Tibial nerve (tissue), 4 donors: Measurements from ENCODE around the gene FMNL2.

Source experiments
- EP300 ChIP-seq, 2 donors: sonication (generic); formaldehyde crosslinking; IDR thresholded peaks; one replicate each; pipeline ENCODE4 v1.6.1; 2017; ENCODE audit warnings: antibody characterized with exemption in 2 of 2, mild to moderate bottlenecking in 1 of 2
- TF ChIP-seq, protein P1 (sequence below), 5 experiments: fragments of 200-600 bp in 3 of 5; fragments of 450-650 bp in 2 of 5; sonication (generic) in 3 of 5; IDR thresholded peaks; one replicate each; pipeline ENCODE4 v1.5.1; 2016 to 2019; ENCODE audit warnings: antibody characterized with exemption in 5 of 5, mild to moderate bottlenecking in 3 of 5, moderate library complexity in 2 of 5

DNA sequence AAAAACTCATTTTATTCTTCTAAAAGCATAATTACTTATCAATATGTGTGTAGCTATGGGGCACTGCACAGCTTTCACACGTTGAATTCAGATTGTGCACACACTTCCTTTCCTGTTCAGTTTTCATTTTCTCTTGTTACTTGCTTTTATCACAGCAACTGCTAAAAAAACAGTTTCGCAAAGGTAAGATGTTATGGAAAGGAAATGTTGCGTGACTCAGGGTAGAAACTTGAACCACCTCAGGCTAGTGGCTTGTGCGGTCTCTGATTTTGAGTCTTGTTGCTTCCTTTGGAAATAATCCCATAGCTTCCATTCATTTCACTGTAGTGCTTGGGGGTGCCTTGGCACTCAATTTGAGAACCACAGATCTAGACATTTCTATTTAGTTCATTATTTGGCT is 171.9 kb downstream of the FMNL2 start:
- TF ChIP-seq, protein P1, sequence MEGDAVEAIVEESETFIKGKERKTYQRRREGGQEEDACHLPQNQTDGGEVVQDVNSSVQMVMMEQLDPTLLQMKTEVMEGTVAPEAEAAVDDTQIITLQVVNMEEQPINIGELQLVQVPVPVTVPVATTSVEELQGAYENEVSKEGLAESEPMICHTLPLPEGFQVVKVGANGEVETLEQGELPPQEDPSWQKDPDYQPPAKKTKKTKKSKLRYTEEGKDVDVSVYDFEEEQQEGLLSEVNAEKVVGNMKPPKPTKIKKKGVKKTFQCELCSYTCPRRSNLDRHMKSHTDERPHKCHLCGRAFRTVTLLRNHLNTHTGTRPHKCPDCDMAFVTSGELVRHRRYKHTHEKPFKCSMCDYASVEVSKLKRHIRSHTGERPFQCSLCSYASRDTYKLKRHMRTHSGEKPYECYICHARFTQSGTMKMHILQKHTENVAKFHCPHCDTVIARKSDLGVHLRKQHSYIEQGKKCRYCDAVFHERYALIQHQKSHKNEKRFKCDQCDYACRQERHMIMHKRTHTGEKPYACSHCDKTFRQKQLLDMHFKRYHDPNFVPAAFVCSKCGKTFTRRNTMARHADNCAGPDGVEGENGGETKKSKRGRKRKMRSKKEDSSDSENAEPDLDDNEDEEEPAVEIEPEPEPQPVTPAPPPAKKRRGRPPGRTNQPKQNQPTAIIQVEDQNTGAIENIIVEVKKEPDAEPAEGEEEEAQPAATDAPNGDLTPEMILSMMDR (IDR thresholded peaks at IDR 0.05) = no peak
- no peak for TF ChIP-seq EP300 (IDR thresholded peaks at IDR 0.05)
